ENCODE results near the gene SRSF5.
"Not testable (repeated sequence)": the region's sequence is repeated elsewhere in the genome, so short reads cannot be mapped to it uniquely, and the experiment has no call there.

The SRSF5 gene

GRCh38 chr14:69766984-69767368 is at the start of gene SRSF5:
Gene SRSF5 (plus strand): TSS chr14:69767142. CDS start chr14:69768157, 1,015 bp downstream.
- Mint-ChIP-seq H3K36me3 (ENCODE audit: low read depth) (peaks cover 57% of the 10 kb centered on the region), H3K9me3 (peaks cover 8% of the 10 kb centered on the region), H3K4me1 (peaks cover 81% of the 10 kb centered on the region)

GRCh38 chr14:69718614-69719013 is 48.3 kb upstream of the SRSF5 start:
- H3K27ac Mint-ChIP-seq; DNase-seq; H3K4me3 Mint-ChIP-seq; H3K9me3 Mint-ChIP-seq; ATAC-seq; H3K36me3 Mint-ChIP-seq (ENCODE audit: low read depth); H3K27me3 Mint-ChIP-seq: not testable (repeated sequence)
- H3K4me1 Mint-ChIP-seq, result peaks cover 21% of the 10 kb centered on the region

More at GRCh38 chr14:69766984-69767368, at the start of gene SRSF5:
- H3K4me3 Mint-ChIP-seq, result peak within 1 kb of the TSS; percentile 98
- ATAC-seq (peak; percentile 89), DNase-seq (peak; percentile 95)
- H3K27ac Mint-ChIP-seq, result peak within 1 kb of the TSS; percentile 99
- peaks cover 5% of the 10 kb centered on the region for H3K27me3 Mint-ChIP-seq

DNA sequence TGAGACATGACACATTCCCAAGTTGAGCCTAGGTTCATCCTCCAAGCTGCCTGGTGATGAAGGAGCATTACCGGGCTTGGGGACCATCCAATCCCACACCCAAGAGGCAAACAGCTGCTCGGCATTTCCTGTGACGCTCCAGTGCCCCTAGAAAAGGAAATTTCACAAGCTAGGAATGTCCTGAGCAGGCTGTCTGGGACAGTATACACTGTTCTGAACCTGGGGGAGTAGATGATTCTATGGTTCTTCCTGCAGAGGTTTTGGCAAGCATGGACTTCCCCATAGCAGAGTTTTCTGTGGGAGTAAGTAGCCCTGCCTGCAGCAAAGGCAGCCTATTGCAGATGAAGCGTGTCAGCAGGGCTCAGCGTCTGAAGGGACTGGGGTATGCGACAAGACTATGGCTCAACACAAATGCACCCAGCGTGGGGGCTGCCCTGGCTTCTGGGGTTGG is 47.4 kb upstream of the SRSF5 start:
- no peak for DNase-seq
- peaks cover 21% of the 10 kb centered on the region for H3K4me1 Mint-ChIP-seq
- no peaks in the 10 kb centered on the region for H3K27me3 Mint-ChIP-seq
- ATAC-seq, result no peak
- no peaks in the 10 kb centered on the region for H3K36me3 Mint-ChIP-seq (ENCODE audit: low read depth)
- no peak overlapping the region for H3K4me3 Mint-ChIP-seq
- H3K27ac Mint-ChIP-seq, result no peak overlapping the region
- no peaks in the 10 kb centered on the region for H3K9me3 Mint-ChIP-seq

GRCh38 chr14:69720912-69721311 is 46.0 kb upstream of the SRSF5 start:
- no peak overlapping the region for H3K27ac Mint-ChIP-seq
- no peaks in the 10 kb centered on the region for H3K9me3 Mint-ChIP-seq
- ATAC-seq, result no peak
- H3K4me1 Mint-ChIP-seq, result peaks cover 15% of the 10 kb centered on the region
- DNase-seq, result no peak
- H3K4me3 Mint-ChIP-seq, result no peak overlapping the region
- no peaks in the 10 kb centered on the region for H3K27me3 Mint-ChIP-seq
- H3K36me3 Mint-ChIP-seq (ENCODE audit: low read depth), result no peaks in the 10 kb centered on the region

DNA sequence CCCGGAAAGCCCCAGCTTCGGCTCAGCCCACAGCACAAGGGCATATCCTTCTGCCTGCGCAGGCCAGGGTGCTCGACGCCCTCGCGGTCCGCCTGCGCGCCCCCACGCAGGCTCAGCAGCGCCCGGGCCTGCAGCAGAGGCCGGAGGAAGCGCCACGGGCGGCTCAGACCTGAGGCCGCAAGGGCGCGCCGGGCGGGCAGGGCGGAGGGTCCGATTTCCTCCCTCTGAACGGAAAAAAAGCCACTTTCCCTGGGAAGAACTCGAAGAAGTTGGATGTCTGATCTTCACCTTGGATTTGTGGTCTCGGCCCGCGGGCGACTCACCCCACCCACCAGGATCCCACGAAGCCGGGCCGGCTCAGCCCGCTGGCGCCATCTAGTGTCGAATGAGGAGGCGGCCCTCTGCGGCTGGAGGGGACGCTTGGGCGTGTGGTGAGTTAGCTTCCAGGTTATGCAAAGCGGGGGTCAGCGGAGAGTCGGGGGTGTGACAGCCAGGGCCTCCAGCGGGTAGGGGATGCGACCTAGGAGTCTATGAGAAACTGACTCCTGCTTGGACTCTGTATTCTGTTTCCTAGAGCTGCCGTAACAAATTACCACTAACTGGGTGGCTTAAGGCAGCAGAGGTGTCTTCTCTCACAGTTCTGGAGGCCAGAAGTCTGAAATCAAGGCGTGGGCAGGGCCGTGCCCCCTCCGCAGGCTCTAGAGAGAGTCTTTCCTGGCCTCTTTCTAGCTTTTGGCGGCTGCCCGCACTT is 40.0 kb upstream of the SRSF5 start:
- Mint-ChIP-seq H3K4me3 (peak overlapping the region; percentile 66), H3K4me1 (peaks cover 22% of the 10 kb centered on the region), H3K36me3 (ENCODE audit: low read depth) (no peaks in the 10 kb centered on the region), H3K27ac (peak overlapping the region; percentile 67), H3K27me3 (no peaks in the 10 kb centered on the region), H3K9me3 (no peaks in the 10 kb centered on the region)
- peak; percentile 88 for ATAC-seq
- peak; percentile 86 for DNase-seq

DNA sequence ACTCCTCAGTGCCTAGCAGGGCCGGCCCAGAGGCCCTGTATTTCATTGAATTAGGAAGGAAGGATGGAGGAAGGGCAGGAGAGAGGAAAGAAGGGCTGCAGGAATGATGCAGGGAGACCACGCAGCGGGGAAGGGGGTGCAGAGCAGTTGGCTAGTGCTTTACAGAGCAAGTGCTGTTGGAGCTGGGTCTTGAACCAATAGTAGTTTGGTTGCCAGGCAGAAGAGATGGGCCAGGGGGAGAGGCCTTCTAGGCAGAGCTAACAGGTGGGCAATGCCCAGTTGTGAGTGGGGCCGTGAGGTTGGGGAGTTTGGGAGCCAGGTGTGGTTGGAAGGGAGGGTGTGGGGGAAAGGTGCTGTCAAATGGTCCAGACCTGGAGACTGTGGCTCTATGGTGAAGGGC is 39.1 kb upstream of the SRSF5 start:
- Mint-ChIP-seq H3K4me1 (peaks cover 22% of the 10 kb centered on the region), H3K27me3 (no peaks in the 10 kb centered on the region), H3K36me3 (ENCODE audit: low read depth) (no peaks in the 10 kb centered on the region), H3K4me3 (no peak overlapping the region), H3K27ac (no peak overlapping the region), H3K9me3 (no peaks in the 10 kb centered on the region)
- ATAC-seq (no peak), DNase-seq (no peak)

DNA sequence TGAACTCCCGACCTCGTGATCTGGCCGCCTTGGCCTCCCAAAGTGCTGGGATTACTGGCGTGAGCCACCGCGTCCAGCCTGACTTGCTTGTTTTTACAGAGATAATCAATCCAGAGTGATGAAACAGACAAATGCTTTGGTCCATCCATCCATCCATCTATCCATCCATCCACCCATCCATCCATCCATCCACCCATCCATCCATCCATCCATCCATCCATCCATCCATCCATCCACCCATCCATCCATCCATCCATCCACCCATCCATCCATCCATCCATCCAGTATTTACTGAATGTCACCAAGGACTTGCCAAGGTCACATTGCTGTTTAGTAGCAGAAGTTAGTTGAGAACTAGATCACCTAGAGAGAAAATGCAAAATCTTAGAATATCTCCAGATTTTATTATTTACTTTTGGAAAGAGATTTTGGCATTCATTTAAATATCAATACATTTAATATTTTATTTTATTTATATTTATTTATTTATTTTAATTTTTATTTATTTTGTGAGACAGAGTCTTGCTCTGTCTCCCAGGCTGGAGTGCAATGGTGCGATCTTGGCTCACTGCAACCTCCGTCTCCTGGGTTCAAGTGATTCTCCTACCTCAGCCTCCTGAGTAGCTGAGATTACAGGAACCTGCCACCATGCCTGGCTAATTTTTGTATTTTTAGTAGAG is 34.9 kb upstream of the SRSF5 start:
- not testable (repeated sequence) for H3K27me3 Mint-ChIP-seq; H3K27ac Mint-ChIP-seq; H3K36me3 Mint-ChIP-seq (ENCODE audit: low read depth); ATAC-seq; H3K9me3 Mint-ChIP-seq; DNase-seq; H3K4me3 Mint-ChIP-seq
- H3K4me1 Mint-ChIP-seq, result peaks cover 12% of the 10 kb centered on the region

- H3K27me3 Mint-ChIP-seq; ATAC-seq; H3K36me3 Mint-ChIP-seq (ENCODE audit: low read depth); H3K9me3 Mint-ChIP-seq; H3K27ac Mint-ChIP-seq; H3K4me3 Mint-ChIP-seq; H3K4me1 Mint-ChIP-seq; DNase-seq: not testable (repeated sequence)
Observed at GRCh38 chr14:69736405-69736804, 30.5 kb upstream of the SRSF5 start.

GRCh38 chr14:69741055-69741454 is 25.9 kb upstream of the SRSF5 start:
- no peak overlapping the region for H3K4me3 Mint-ChIP-seq
- H3K9me3 Mint-ChIP-seq, result peaks cover 4% of the 10 kb centered on the region
- peaks cover 3% of the 10 kb centered on the region for H3K36me3 Mint-ChIP-seq (ENCODE audit: low read depth)
- no peak overlapping the region for H3K27ac Mint-ChIP-seq
- peaks cover 3% of the 10 kb centered on the region for H3K4me1 Mint-ChIP-seq
- no peaks in the 10 kb centered on the region for H3K27me3 Mint-ChIP-seq
- DNase-seq (no peak), ATAC-seq (no peak)

- H3K27me3 Mint-ChIP-seq, result no peaks in the 10 kb centered on the region
- H3K9me3 Mint-ChIP-seq, result no peaks in the 10 kb centered on the region
- ATAC-seq, result no peak
- H3K27ac Mint-ChIP-seq, result no peak overlapping the region
- no peak for DNase-seq
- H3K4me3 Mint-ChIP-seq, result no peak overlapping the region
- no peaks in the 10 kb centered on the region for H3K36me3 Mint-ChIP-seq (ENCODE audit: low read depth)
- peaks cover 19% of the 10 kb centered on the region for H3K4me1 Mint-ChIP-seq
Observed at GRCh38 chr14:69749956-69750355, 17.0 kb upstream of the SRSF5 start.

- no peak overlapping the region for H3K4me3 Mint-ChIP-seq
- peaks cover 24% of the 10 kb centered on the region for H3K4me1 Mint-ChIP-seq
- no peaks in the 10 kb centered on the region for H3K9me3 Mint-ChIP-seq
- no peak overlapping the region for H3K27ac Mint-ChIP-seq
- DNase-seq (no peak), ATAC-seq (no peak)
- H3K27me3 Mint-ChIP-seq, result no peaks in the 10 kb centered on the region
- H3K36me3 Mint-ChIP-seq (ENCODE audit: low read depth), result no peaks in the 10 kb centered on the region
Observed at GRCh38 chr14:69750495-69750894, 16.4 kb upstream of the SRSF5 start.

GRCh38 chr14:69752773-69753172 is 14.2 kb upstream of the SRSF5 start:
- DNase-seq, result no peak
- Mint-ChIP-seq H3K27me3 (no peaks in the 10 kb centered on the region), H3K27ac (no peak overlapping the region), H3K4me1 (peaks cover 12% of the 10 kb centered on the region), H3K4me3 (no peak overlapping the region), H3K9me3 (no peaks in the 10 kb centered on the region), H3K36me3 (ENCODE audit: low read depth) (no peaks in the 10 kb centered on the region)
- no peak for ATAC-seq

DNA sequence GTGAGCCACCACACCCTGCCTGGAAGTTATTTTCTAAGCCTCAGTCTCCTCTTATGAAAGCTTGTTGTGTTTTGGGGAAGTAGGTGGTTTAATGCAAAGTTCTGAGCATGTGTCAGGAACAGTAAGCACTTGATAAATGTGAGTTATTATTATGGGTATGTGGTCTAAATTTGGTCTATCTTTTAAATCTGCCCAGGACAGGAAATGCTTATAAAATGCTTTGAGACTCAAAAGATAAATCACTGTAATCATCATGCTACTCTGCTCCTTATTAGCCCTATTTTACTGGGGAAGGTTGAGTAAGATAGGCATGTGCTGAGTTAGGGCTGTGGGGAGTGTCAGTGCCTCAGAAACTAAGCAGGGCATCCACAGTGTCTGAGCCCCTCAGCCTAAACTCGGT is 13.1 kb upstream of the SRSF5 start:
- H3K9me3 Mint-ChIP-seq, result no peaks in the 10 kb centered on the region
- no peaks in the 10 kb centered on the region for H3K27me3 Mint-ChIP-seq
- ATAC-seq (no peak), DNase-seq (no peak)
- H3K27ac Mint-ChIP-seq, result no peak overlapping the region
- H3K4me1 Mint-ChIP-seq, result peaks cover 12% of the 10 kb centered on the region
- no peaks in the 10 kb centered on the region for H3K36me3 Mint-ChIP-seq (ENCODE audit: low read depth)
- no peak overlapping the region for H3K4me3 Mint-ChIP-seq

DNA sequence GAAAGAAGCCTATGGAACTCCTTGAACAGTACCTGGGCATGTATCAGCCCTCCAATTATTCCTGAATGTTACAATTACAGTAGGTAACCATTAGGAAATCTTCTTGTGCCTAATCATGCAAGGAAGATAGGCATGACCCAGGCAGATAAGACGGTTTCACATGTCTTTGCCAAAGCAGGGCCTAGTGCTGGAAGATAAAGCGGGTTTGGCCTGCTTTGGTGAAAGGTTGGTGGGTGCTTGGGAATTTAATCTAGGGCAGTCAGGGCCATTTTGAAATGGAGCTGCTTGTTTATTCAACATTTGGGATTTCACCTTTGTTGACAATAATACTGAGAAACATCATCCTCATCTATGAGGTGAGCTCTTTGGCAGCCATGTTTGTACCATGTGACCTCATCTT is 12.5 kb upstream of the SRSF5 start:
- ATAC-seq, result no peak
- no peaks in the 10 kb centered on the region for H3K9me3 Mint-ChIP-seq
- H3K27me3 Mint-ChIP-seq, result no peaks in the 10 kb centered on the region
- DNase-seq, result no peak
- no peak overlapping the region for H3K4me3 Mint-ChIP-seq
- no peaks in the 10 kb centered on the region for H3K36me3 Mint-ChIP-seq (ENCODE audit: low read depth)
- peaks cover 12% of the 10 kb centered on the region for H3K4me1 Mint-ChIP-seq
- H3K27ac Mint-ChIP-seq, result no peak overlapping the region

- no peak for DNase-seq
- Mint-ChIP-seq H3K4me1 (peaks cover 12% of the 10 kb centered on the region), H3K36me3 (ENCODE audit: low read depth) (no peaks in the 10 kb centered on the region), H3K4me3 (no peak overlapping the region), H3K27me3 (no peaks in the 10 kb centered on the region), H3K27ac (peak overlapping the region; percentile 54), H3K9me3 (no peaks in the 10 kb centered on the region)
- ATAC-seq, result peak; percentile 49
Observed at GRCh38 chr14:69755296-69755695, 11.6 kb upstream of the SRSF5 start.

Data from activated naive CD8-positive, alpha-beta T cell treated with anti-CD3 and anti-CD28 coated beads, Interleukin-2, amount 50 U/mL, for 24 hours (primary cell).